Measurements from ENCODE around the gene RAPGEF4. TPM values are rescaled to one million over a fixed set of nuclear protein-coding genes. Genes with fewer than 3 reads are reported as not detected.

Gene RAPGEF4
- total RNA-seq, 1 experiment from 2014 or later, result 0.98 TPM

GRCh38 chr2:172843902-172844715 is 108.5 kb downstream of the RAPGEF4 start:
- H3K9me3 Mint-ChIP-seq (ENCODE audit: unreplicated experiment), result no peaks in the 10 kb centered on the region
- Histone ChIP-seq H3K27me3 (replicated peaks; ENCODE audit: control insufficient read depth, insufficient read depth, low read length) (no peaks in the 10 kb centered on the region), H3K9me3 (no peaks in the 10 kb centered on the region), H3K36me3 (ENCODE audit: control insufficient read depth, insufficient read depth, low read length) (no peaks in the 10 kb centered on the region), H3K4me3 (ENCODE audit: low read depth, low read length) (no peak overlapping the region), H3K4me1 (peaks cover 22% of the 10 kb centered on the region)
- H3K27ac Mint-ChIP-seq (ENCODE audit: unreplicated experiment), result no peak overlapping the region
- peaks cover 29% of the 10 kb centered on the region for H3K4me1 Mint-ChIP-seq (ENCODE audit: low read depth, unreplicated experiment)
- H3K27me3 Mint-ChIP-seq (ENCODE audit: insufficient read depth, unreplicated experiment), result no peaks in the 10 kb centered on the region
- intact Hi-C loops (cut with micrococcal nuclease; ENCODE audit: unreplicated experiment), result no loop called here
- ChIA-PET CTCF (interaction anchor here (1.7 kb wide), 1 partner anchor 21 kb away, joined by 4 read pairs; no protein-coding TSS in a partner anchor), POLR2A (no interaction called here)
- no peak for TF ChIP-seq CTCF (IDR thresholded peaks at IDR 0.05; ENCODE audit: insufficient read depth in 1 of 2, low read depth in 1 of 2, low read length in 1 of 2, severe bottlenecking in 1 of 2, unreplicated experiment in 1 of 2)
- BruUV-seq (replicated peaks), result no TSS peak
- H3K36me3 Mint-ChIP-seq (ENCODE audit: insufficient read depth, unreplicated experiment), result no peaks in the 10 kb centered on the region
- DNase-seq, result no peak
- H3K4me3 Mint-ChIP-seq (ENCODE audit: unreplicated experiment), result no peak overlapping the region

GRCh38 chr2:172845028-172845630 is 109.5 kb downstream of the RAPGEF4 start:
- POLR2A ChIA-PET, result no interaction called here
- intact Hi-C loops (cut with micrococcal nuclease; ENCODE audit: unreplicated experiment), result no loop called here

GRCh38 chr2:172846551-172846950 is 110.9 kb downstream of the RAPGEF4 start:
- no TSS peak for BruUV-seq (replicated peaks)
- H3K27ac Mint-ChIP-seq (ENCODE audit: unreplicated experiment), result no peak overlapping the region

More at GRCh38 chr2:172845028-172845630, 109.5 kb downstream of the RAPGEF4 start:
- Histone ChIP-seq H3K27me3 (replicated peaks; ENCODE audit: control insufficient read depth, insufficient read depth, low read length) (no peaks in the 10 kb centered on the region), H3K36me3 (ENCODE audit: control insufficient read depth, insufficient read depth, low read length) (no peaks in the 10 kb centered on the region), H3K4me1 (peaks cover 25% of the 10 kb centered on the region), H3K9me3 (no peaks in the 10 kb centered on the region), H3K4me3 (ENCODE audit: low read depth, low read length) (no peak overlapping the region)
- Mint-ChIP-seq H3K36me3 (ENCODE audit: insufficient read depth, unreplicated experiment) (no peaks in the 10 kb centered on the region), H3K27me3 (ENCODE audit: insufficient read depth, unreplicated experiment) (no peaks in the 10 kb centered on the region), H3K4me1 (ENCODE audit: low read depth, unreplicated experiment) (peaks cover 24% of the 10 kb centered on the region), H3K4me3 (ENCODE audit: unreplicated experiment) (no peak overlapping the region), H3K9me3 (ENCODE audit: unreplicated experiment) (no peaks in the 10 kb centered on the region), H3K27ac (ENCODE audit: unreplicated experiment) (no peak overlapping the region)
- TF ChIP-seq CTCF (IDR thresholded peaks at IDR 0.05; ENCODE audit: insufficient read depth in 1 of 2, low read depth in 1 of 2, low read length in 1 of 2, severe bottlenecking in 1 of 2, unreplicated experiment in 1 of 2), result no peak
- no TSS peak for BruUV-seq (replicated peaks)
- CTCF ChIA-PET, result interaction anchor here (1.7 kb wide), 1 partner anchor 20 kb away, joined by 4 read pairs; no protein-coding TSS in a partner anchor
- DNase-seq, result no peak

More at GRCh38 chr2:172846551-172846950, 110.9 kb downstream of the RAPGEF4 start:
- intact Hi-C loops (cut with micrococcal nuclease; ENCODE audit: unreplicated experiment), result no loop called here
- H3K4me1 Mint-ChIP-seq (ENCODE audit: low read depth, unreplicated experiment), result peaks cover 27% of the 10 kb centered on the region
- H3K36me3 Mint-ChIP-seq (ENCODE audit: insufficient read depth, unreplicated experiment), result peaks cover 5% of the 10 kb centered on the region
- Histone ChIP-seq H3K4me3 (ENCODE audit: low read depth, low read length) (no peak overlapping the region), H3K9me3 (no peaks in the 10 kb centered on the region), H3K4me1 (peaks cover 25% of the 10 kb centered on the region), H3K27me3 (replicated peaks; ENCODE audit: control insufficient read depth, insufficient read depth, low read length) (no peaks in the 10 kb centered on the region), H3K36me3 (ENCODE audit: control insufficient read depth, insufficient read depth, low read length) (no peaks in the 10 kb centered on the region)
- H3K27me3 Mint-ChIP-seq (ENCODE audit: insufficient read depth, unreplicated experiment), result no peaks in the 10 kb centered on the region
- peaks cover 11% of the 10 kb centered on the region for H3K9me3 Mint-ChIP-seq (ENCODE audit: unreplicated experiment)
- H3K4me3 Mint-ChIP-seq (ENCODE audit: unreplicated experiment), result no peak overlapping the region
- ChIA-PET POLR2A (no interaction called here), CTCF (no interaction called here)
- no peak for TF ChIP-seq CTCF (IDR thresholded peaks at IDR 0.05; ENCODE audit: insufficient read depth in 1 of 2, low read depth in 1 of 2, low read length in 1 of 2, severe bottlenecking in 1 of 2, unreplicated experiment in 1 of 2)
- DNase-seq, result no peak
